CD4-positive, alpha-beta T cell treated with Interleukin-6 for 4 hours (primary cell): ENCODE results near the gene STAT1.

ENCODE experiments used
- DNase-seq: peaks from one replicate; pipeline ENCODE4 v3.0.0-alpha.2; 2020; ENCODE audit warnings: mixed read lengths

Gene STAT1

GRCh38 chr2:191013932-191014652 lies at the start of gene STAT1:
Gene STAT1 (minus strand): TSS chr2:191014171. CDS start chr2:191010003, 4,168 bp downstream.
- DNase-seq: peak; percentile 94

DNA sequence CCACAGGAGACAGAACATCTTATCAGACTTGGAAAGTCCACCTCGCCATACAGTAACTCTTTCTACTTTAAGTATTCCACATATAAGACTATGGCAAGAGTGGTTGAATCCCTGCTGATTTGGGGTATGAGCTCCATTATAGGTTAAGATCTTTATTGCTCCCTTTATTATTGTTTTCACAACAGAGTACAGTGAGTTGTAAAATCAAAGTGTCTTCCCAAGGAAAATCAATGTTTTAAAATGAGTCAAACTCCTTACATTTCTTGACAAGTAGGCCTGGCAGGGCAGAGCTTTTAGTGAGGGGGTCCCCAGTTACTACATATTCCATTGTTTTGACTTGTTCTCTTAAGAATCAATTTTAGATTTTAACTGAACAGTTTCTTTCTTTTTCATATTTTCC lies 49.6 kb upstream of the STAT1 start:
- DNase-seq: no peak

DNA sequence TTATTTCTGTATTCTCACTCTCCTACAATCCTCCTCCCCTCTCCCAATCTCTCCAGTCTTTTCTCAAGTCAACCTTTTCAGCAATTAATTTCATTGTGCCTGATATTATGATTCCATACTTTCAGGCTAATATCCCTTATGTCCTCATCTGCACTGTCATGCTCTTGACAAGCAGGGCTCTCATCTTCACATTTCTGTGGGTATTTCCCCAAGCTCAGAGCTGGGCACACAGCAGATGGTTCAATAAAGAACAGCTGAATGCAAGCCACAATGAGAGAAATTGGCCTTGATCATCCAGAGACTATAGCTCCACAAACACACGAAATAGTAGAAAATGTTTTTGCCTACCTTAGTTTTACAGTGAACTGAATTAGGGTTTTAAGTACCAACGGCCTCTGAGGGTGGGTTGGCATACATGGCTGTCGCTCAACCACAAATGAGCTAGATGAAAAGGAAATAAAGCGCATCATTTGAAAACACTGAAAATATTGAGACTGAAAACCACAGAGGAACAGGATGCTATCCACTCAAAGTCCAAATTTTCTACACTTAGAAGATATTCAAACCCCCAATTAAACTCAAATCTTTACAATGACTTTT lies 47.5 kb upstream of the STAT1 start:
- peak; percentile 51 for DNase-seq

DNA sequence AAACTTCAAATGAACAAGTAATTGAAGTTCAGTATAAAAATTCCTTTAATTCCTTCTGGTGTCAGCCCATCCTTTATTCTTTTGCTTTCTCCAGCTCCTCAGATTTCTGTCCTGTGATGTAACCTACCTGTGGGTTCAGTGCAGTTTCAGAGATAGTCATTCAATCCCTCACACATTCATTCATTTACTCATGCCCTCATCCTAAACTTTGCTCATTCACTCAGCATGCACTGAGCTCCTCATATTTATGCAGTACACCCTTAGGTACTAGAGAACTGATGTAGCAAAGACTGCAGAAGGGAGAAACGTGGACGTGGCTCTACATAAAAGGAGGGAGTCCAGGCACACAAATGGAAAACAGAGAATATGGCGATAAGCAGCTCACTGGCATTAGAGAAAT lies 45.3 kb upstream of the STAT1 start:
- no peak for DNase-seq

- DNase-seq: peak; percentile 37
Measured at GRCh38 chr2:191056228-191056627, 42.3 kb upstream of the STAT1 start.

GRCh38 chr2:191053256-191053655 lies 39.3 kb upstream of the STAT1 start:
- no peak for DNase-seq

DNA sequence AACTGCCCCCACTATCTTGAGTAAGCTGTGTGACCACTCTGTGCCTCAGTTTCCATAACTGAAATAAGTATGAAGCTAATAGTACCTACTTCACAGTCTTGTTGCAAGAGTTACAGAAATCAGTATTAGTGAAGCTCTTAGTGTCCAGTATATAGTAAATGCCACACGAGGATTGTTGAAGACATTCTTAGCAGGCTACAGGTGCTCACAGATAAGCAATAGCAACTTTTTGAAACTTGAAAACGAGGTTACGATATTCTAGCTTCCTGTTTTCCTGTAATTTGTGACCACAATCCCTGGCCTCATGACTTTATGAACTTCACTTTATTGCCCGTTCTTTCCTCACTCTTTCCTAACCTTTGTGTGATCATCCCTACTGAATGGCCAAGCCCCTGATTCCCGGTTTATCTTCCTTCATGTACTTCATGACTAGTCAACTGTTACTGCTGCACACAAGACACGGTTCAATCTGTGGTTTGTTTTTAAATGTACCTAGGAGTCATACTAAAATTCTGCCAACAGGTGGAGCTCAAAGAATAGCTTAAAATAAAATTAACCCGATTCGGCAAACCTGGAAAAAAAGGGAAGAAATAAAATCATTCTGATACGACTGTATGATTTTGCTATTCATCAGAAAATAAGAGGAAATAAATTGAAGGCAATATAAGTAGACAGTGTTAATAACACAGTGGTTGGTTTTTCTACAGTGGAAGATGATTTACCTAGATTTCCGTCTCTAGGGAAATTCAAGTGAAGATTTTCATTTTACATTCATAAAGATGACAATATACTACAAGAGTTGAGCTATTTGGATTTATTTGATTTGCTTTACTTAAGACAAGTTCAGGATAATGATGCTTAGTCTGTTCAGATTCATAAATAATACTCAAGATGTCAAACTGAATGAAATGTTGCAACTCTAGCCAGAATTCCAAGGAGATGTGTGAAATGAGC lies 38.1 kb upstream of the STAT1 start:
- DNase-seq: peak; percentile 31

DNA sequence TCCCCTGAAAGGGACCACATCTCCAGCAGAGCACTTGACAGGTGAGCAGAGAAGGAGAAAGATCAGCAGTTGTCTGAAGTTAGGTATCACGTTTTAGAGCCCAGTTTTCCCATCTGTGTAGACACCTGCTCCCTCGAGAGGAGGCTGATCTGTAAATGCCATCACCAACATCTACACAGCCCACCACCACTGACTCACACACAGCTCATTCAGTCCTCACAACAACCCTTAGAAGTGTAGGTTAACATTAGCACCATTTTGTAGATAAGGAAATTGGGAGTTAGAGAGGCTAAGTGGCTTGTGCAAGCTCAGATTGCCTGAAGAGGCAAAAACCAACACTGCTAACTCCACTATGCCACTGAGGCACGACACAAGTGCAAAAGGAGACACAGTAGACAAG lies 37.2 kb upstream of the STAT1 start:
- no peak for DNase-seq

DNA sequence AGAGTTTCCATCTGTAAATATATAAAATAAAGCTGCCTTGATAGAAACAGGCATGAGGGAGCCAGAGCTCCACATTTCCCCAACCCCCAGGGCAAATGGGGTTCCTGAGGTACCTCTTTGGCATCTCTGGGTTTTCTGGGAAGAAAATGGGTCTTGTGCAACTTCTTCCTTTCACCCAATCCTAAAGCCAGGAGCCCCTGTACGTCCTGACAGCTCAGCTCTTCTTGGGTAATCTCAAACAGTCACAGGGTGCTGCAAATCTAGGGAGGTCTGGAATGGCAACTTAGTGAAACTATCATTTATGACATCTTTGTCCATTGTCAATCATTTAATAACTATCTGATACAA lies 36.6 kb upstream of the STAT1 start:
- no peak for DNase-seq

DNA sequence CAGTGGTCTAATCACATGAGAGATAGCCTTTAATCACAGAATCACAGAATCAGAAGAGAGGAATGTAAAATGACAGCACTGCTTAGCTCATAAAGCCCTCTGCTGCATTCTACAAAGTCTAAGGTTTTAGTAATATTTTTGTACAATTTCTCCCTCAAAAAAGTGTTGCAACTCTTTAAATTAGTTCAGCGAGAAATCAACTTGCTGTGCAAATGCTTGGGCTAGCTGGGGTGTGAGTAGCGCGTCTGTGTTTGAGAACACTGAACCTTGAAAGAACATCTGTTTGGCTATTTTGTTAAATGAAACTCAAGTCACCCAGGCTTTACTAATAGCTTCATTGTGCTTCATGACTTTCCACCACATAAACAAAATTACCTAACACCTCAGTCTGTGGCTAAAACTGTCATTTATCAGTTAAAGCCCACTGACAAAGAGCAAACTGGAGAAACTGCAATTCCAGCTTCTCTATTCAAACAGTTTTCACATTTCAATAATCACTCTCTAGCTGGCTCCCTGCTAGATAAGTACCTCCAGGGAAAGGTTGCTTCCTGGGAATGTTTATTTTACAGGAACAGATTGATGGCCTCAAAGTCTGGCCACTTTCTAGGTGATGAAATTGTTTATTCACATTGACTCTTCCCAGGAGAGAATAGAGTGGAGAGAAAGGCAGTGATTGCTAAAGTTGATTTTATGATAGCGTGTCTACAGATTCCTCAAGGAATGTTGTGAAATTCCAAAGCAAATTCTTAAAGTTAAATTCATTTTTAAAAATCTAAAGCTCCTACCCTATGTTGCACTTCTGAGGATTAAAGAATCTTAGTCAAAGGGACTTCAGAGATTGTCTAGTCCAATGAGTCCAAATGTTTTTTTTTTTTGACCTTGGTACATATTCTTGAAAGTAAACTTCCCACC lies 36.0 kb upstream of the STAT1 start:
- no peak for DNase-seq

- no peak for DNase-seq
Measured at GRCh38 chr2:191048073-191048472, 34.1 kb upstream of the STAT1 start.

DNA sequence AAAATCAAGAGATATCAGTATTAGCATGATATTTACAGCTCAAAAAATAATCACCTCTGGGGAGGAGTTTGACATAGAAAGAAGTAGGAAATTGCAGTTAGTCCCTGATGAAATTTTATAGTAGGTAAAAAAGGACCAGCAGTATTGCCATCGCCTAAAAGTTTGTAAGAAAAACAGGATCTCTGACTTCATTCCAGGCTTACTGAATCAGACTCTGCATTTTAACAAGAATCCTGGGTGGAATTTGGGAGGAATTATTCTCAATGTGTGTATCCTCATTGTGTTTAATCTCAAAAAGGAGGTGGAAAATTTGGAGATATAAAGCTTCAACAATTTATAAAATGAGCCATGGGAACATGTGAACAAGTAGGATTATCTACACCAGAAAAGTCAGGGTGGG lies 31.2 kb upstream of the STAT1 start:
- DNase-seq: no peak

- no peak for DNase-seq
Measured at GRCh38 chr2:191043438-191043837, 29.5 kb upstream of the STAT1 start.

- DNase-seq: peak; percentile 31
Measured at GRCh38 chr2:191041418-191042161, 27.6 kb upstream of the STAT1 start.

DNA sequence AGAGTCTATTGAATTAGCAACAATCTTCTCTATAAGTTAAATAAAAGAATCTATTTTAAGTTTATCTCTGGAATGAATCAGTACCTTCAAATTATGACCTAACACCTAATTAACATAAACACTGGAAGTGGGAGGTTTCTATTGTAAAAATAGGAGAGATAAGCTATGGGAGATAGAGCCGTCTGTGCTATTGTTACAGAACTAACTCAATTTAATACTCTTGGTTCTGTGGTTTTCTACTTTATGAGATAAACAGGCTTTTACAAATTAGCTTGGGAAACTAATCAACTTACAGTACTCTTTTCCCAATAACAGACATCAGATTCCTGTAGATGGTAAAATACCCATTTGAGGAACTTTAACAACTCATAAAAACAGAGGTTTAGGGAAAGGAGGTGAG lies 25.6 kb upstream of the STAT1 start:
- no peak for DNase-seq

- no peak for DNase-seq
Measured at GRCh38 chr2:191038741-191039140, 24.8 kb upstream of the STAT1 start.

DNA sequence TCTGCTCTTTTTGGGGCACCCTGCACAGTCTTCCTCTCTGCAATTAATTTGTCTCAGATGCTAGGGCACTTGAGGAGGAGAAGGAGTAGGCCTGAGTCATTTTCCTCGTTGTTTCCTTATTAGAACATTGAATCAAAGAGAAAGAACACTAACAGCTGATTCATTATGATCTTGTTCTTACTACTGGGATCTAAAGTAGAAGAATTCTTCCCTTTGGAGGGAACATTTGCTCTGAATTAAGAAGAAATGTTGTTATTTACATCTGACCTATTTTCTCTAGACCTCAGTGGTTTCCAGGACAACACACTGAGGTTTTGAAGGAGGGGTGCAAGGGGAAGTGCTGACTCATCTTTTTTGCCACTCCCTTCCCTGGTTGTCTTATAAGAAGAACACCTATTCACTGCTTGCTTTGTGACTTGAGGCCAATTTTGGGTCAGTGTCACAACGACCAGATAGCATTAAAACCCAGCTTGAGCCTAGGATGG lies 24.3 kb upstream of the STAT1 start:
- DNase-seq: peak; percentile 54

DNA sequence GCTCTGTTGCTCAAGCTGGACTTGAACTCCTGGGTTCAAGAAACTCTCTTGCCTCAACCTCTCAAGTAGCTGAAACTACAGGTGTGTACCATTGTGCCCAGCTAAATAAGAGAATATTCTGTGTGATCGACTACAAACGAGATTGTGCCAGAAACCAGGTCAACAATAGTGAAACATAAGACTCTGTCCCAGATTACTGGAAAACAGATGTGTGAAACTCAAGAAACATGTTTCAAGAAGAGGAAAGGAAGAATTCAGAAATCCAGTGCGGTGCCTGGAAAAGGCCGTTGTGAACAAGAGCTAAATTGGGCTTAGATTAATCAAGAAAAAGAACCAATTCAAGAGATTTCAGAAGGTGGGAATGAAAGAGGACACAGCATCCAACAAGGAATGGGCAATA lies 23.4 kb upstream of the STAT1 start:
- no peak for DNase-seq

DNA sequence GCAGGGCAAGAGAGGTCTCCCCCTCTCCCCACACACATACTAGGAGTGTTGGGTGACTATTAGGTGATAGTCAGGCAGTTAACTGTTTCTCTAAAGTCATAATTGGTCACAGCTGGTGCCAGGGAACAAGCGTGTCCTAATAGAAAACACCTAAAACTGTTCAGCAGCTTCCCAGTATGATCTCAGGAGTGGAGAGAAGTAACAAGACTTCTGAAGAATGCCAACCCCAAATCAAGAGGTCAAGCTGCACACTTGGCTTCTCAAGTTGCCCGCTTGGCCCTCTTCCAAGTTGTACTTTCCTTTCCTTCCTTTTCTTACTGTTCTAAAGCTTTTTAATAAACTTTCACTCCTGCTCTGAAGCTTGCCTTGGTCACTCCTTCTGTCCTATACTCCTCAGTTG lies 22.4 kb upstream of the STAT1 start:
- DNase-seq: no peak

DNA sequence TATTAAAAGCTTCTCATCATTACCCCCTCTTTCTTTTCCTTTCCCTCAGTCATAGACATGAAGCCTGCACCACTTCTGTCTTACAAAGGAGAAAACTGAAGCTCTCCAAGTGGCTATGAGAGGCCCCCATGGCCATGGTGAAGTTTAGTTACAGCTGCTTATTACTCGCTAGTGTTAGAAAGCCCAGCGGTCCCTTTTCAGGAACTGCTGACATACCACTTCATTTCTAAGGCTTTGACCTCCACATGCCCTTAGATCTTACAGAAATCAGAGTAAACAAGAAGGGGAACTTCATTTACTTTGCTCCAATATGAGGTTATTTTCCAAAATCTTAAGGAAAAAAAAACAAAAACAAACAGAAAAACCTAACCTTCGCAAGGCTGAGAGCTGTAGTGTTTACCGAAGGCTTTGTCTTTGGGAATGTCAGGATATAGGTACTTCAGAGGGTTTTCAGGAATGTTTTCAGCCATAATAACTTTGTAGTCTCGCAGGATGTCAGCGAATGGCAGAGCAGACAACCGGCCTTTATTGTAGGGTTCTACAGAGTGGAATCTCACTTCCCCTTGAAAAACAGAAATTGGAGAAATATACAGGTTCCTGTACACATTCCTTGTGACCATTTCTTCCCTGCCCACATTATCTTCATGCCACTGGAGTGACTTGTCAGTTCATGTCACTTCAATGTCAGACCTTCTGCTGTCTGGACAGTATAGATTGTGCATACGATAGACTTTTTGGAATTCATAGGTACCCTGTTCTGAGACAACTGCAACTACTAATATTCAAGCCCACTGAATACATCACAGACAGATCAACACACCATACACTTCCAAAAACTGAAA lies 18.8 kb upstream of the STAT1 start:
- no peak for DNase-seq

- no peak for DNase-seq
Measured at GRCh38 chr2:191031256-191031655, 17.3 kb upstream of the STAT1 start.
